ENCODE data around the gene FBXO8. TPM values are rescaled to one million over a fixed set of nuclear protein-coding genes. Genes with fewer than 3 reads are reported as not detected.
"Not testable (repeated sequence)": the region's sequence is repeated elsewhere in the genome, so short reads cannot be mapped to it uniquely, and the experiment has no call there.

The FBXO8 gene
- total RNA-seq, 1 experiment from 2014 or later, result 11.4 TPM

DNA sequence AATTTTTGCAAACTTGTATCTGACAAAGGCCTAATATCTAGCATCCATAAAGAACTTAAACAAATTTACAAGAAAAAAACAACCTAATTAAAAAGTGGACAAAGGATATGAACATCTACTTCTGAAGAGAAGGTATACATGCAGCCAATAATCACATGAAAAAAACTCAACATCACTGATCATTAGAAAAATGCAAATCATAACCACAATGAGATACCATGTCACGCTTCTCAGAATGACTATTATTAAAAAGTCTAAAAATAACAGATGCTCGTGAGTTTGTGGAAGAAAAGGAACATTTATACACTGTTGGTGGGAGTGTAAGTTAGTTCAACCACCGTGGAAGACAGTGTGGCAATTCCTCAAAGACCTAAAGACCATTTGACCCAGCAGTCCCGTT is 24.2 kb upstream of the FBXO8 start:
- Mint-ChIP-seq H3K27ac (ENCODE audit: unreplicated experiment) (no peak overlapping the region), H3K4me1 (ENCODE audit: low read depth, unreplicated experiment) (no peaks in the 10 kb centered on the region), H3K4me3 (ENCODE audit: low read depth, unreplicated experiment) (no peak overlapping the region), H3K9me3 (ENCODE audit: low read depth, unreplicated experiment) (no peaks in the 10 kb centered on the region), H3K27me3 (ENCODE audit: unreplicated experiment) (no peaks in the 10 kb centered on the region), H3K36me3 (ENCODE audit: insufficient read depth, unreplicated experiment) (no peaks in the 10 kb centered on the region)
- DNase-seq, result no peak
- TF ChIP-seq, protein P1, sequence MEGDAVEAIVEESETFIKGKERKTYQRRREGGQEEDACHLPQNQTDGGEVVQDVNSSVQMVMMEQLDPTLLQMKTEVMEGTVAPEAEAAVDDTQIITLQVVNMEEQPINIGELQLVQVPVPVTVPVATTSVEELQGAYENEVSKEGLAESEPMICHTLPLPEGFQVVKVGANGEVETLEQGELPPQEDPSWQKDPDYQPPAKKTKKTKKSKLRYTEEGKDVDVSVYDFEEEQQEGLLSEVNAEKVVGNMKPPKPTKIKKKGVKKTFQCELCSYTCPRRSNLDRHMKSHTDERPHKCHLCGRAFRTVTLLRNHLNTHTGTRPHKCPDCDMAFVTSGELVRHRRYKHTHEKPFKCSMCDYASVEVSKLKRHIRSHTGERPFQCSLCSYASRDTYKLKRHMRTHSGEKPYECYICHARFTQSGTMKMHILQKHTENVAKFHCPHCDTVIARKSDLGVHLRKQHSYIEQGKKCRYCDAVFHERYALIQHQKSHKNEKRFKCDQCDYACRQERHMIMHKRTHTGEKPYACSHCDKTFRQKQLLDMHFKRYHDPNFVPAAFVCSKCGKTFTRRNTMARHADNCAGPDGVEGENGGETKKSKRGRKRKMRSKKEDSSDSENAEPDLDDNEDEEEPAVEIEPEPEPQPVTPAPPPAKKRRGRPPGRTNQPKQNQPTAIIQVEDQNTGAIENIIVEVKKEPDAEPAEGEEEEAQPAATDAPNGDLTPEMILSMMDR (IDR thresholded peaks at IDR 0.05; ENCODE audit: unreplicated experiment), result no peak
- BruUV-seq (replicated peaks), result no TSS peak
- CTCF ChIA-PET, result no interaction called here
- intact Hi-C loops (cut with micrococcal nuclease; ENCODE audit: unreplicated experiment), result no loop called here

DNA sequence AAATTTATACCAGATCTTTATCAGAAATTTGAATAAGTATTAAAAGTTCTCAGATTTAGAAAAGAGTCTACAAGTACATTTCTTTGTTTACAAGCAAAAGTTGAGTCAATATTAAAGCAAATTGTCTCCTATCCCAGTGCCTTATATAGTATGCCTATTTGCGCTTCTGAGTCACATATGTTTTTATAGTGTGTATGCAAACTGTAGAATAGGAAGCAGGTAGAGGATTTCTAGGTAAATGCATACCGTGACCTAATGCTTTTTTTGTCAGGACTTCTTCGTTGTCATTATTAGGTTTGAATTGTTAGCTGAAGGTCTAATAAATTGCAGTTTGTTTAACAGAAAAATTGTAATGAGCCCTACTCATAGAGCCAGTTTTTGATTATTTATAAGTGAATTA is 22.5 kb upstream of the FBXO8 start:
- H3K4me3 Mint-ChIP-seq (ENCODE audit: low read depth, unreplicated experiment), result no peak overlapping the region
- CTCF ChIA-PET, result no interaction called here
- H3K27ac Mint-ChIP-seq (ENCODE audit: unreplicated experiment), result no peak overlapping the region
- H3K9me3 Mint-ChIP-seq (ENCODE audit: low read depth, unreplicated experiment), result no peaks in the 10 kb centered on the region
- intact Hi-C loops (cut with micrococcal nuclease; ENCODE audit: unreplicated experiment), result no loop called here
- DNase-seq, result no peak
- no peaks in the 10 kb centered on the region for H3K27me3 Mint-ChIP-seq (ENCODE audit: unreplicated experiment)
- H3K4me1 Mint-ChIP-seq (ENCODE audit: low read depth, unreplicated experiment), result no peaks in the 10 kb centered on the region
- TF ChIP-seq, protein P1 (IDR thresholded peaks at IDR 0.05; ENCODE audit: unreplicated experiment), result no peak
- H3K36me3 Mint-ChIP-seq (ENCODE audit: insufficient read depth, unreplicated experiment), result no peaks in the 10 kb centered on the region
- no TSS peak for BruUV-seq (replicated peaks)

DNA sequence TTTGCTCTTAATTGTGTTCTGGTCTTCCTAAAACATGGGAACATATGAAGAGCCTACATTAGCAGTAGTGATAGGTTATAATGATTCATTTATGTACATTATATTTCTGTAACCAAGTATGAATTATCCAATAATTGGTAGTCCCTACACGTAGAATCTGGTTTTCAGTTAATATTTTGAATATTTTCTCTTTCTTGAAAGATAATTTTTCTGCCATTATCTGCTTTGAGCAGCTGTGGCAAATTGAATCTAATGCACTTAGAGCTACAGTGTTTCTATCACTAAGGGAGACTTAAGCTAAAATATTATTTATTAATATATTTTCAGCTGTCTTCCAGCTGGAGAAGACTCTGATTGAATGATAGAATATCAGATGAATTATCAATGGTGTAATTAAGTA is 21.2 kb upstream of the FBXO8 start:
- Mint-ChIP-seq H3K27ac (ENCODE audit: unreplicated experiment) (no peak overlapping the region), H3K4me1 (ENCODE audit: low read depth, unreplicated experiment) (no peaks in the 10 kb centered on the region), H3K9me3 (ENCODE audit: low read depth, unreplicated experiment) (no peaks in the 10 kb centered on the region), H3K36me3 (ENCODE audit: insufficient read depth, unreplicated experiment) (no peaks in the 10 kb centered on the region), H3K27me3 (ENCODE audit: unreplicated experiment) (no peaks in the 10 kb centered on the region), H3K4me3 (ENCODE audit: low read depth, unreplicated experiment) (no peak overlapping the region)
- intact Hi-C loops (cut with micrococcal nuclease; ENCODE audit: unreplicated experiment), result no loop called here
- no peak for DNase-seq
- CTCF ChIA-PET, result no interaction called here
- TF ChIP-seq, protein P1 (IDR thresholded peaks at IDR 0.05; ENCODE audit: unreplicated experiment), result no peak
- BruUV-seq (replicated peaks), result no TSS peak

DNA sequence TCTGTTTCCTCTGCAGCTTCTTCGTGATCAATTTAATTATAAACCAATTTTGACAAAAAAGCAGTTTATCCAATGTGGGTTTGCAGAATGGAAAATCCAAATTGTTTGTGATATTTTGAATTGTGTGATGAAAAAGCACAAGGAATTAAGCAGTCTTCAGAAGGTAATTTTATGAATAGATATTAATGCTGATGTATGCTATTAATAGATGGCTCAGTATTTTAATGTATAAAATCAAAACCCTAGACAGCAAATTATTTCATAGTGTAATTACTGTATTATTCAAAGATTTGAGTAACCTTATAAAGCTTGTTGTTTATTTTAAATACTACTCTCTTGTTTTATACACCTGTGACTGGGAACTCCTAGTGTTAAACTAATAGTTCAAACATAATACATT is 20.2 kb upstream of the FBXO8 start:
- DNase-seq, result no peak
- CTCF ChIA-PET, result no interaction called here
- intact Hi-C loops (cut with micrococcal nuclease; ENCODE audit: unreplicated experiment), result no loop called here
- H3K4me3 Mint-ChIP-seq (ENCODE audit: low read depth, unreplicated experiment), result no peak overlapping the region
- no TSS peak for BruUV-seq (replicated peaks)
- no peaks in the 10 kb centered on the region for H3K4me1 Mint-ChIP-seq (ENCODE audit: low read depth, unreplicated experiment)
- H3K27ac Mint-ChIP-seq (ENCODE audit: unreplicated experiment), result no peak overlapping the region
- TF ChIP-seq, protein P1 (IDR thresholded peaks at IDR 0.05; ENCODE audit: unreplicated experiment), result no peak
- no peaks in the 10 kb centered on the region for H3K27me3 Mint-ChIP-seq (ENCODE audit: unreplicated experiment)
- no peaks in the 10 kb centered on the region for H3K36me3 Mint-ChIP-seq (ENCODE audit: insufficient read depth, unreplicated experiment)
- no peaks in the 10 kb centered on the region for H3K9me3 Mint-ChIP-seq (ENCODE audit: low read depth, unreplicated experiment)

DNA sequence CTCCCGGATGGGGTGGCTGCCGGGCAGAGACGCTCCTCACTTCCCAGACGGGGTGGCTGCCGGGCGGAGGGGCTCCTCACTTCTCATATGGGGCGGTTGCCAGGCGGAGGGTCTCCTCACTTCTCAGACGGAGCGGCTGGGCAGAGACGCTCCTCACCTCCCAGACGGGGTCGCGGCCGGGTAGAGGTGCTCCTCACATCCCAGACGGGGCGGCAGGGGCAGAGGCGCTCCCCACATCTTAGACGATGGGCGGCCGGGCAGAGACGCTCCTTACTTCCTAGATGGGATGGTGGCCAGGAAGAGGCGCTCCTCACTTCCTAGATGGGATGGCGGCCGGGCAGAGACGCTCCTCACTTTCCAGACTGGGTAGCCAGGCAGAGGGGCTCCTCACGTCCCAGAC is 11.7 kb upstream of the FBXO8 start:
- CTCF ChIA-PET; H3K4me3 Mint-ChIP-seq (ENCODE audit: low read depth, unreplicated experiment); H3K27me3 Mint-ChIP-seq (ENCODE audit: unreplicated experiment); H3K36me3 Mint-ChIP-seq (ENCODE audit: insufficient read depth, unreplicated experiment); H3K27ac Mint-ChIP-seq (ENCODE audit: unreplicated experiment); intact Hi-C loops (cut with micrococcal nuclease; ENCODE audit: unreplicated experiment); H3K4me1 Mint-ChIP-seq (ENCODE audit: low read depth, unreplicated experiment); BruUV-seq (replicated peaks); DNase-seq; H3K9me3 Mint-ChIP-seq (ENCODE audit: low read depth, unreplicated experiment): not testable (repeated sequence)

DNA sequence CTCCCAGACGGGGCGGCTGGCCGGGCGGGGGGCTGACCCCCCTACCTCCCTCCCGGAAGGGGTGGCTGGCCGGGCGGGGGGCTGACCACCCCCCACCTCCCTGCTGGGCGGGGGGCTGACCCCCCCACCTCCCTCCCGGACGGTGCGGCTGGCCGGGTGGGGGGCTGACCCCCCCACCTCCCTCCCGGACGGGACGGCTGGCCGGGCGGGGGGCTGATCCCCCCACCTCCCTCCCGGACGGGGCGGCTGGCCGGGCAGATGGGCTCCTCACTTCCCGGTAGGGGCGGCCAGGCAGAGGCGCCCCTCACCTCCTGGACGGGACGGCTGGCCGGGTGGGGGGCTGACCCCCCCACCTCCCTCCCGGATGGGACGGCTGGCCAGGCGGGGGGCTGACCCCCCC is 11.2 kb upstream of the FBXO8 start:
- H3K27me3 Mint-ChIP-seq (ENCODE audit: unreplicated experiment); CTCF ChIA-PET; intact Hi-C loops (cut with micrococcal nuclease; ENCODE audit: unreplicated experiment); DNase-seq; H3K36me3 Mint-ChIP-seq (ENCODE audit: insufficient read depth, unreplicated experiment); BruUV-seq (replicated peaks); H3K9me3 Mint-ChIP-seq (ENCODE audit: low read depth, unreplicated experiment); H3K27ac Mint-ChIP-seq (ENCODE audit: unreplicated experiment); H3K4me3 Mint-ChIP-seq (ENCODE audit: low read depth, unreplicated experiment); H3K4me1 Mint-ChIP-seq (ENCODE audit: low read depth, unreplicated experiment): not testable (repeated sequence)

Measured in Calu3 (cell line).